Natural killer cell (primary cell): Measurements from ENCODE around the gene PACRG. TPM values are rescaled to one million over a fixed set of nuclear protein-coding genes. Genes with fewer than 3 reads are reported as not detected.

ENCODE experiments used
- ATAC-seq, 3 donors: fragments of 150-1000 bp in 2 of 3; fragments of 200-7000 bp in 1 of 3; cut with Tn5 transposase; 1 replicate in 1 of 3; 2 replicates in 2 of 3; pipeline ENCODE4 v1.10.0; 2021; ENCODE audit warnings: mild to moderate bottlenecking in 2 of 3, moderate library complexity in 2 of 3
- DNase-seq, 2 donors: peaks; one replicate each; pipeline versions ENCODE4 v3.0.0 to v3.0.0-alpha.2; 2013 to 2021; ENCODE audit warnings: mixed read lengths in 1 of 2
- H3K27ac ChIP-seq: one replicate; pipeline ENCODE4 v1.5.1; 2013; ENCODE audit warnings: mild to moderate bottlenecking, low read length
- H3K27me3 ChIP-seq: one replicate; pipeline ENCODE4 v1.6.1; 2013; ENCODE audit warnings: low read length; ENCODE audit not compliant: control insufficient read depth, insufficient read depth
- H3K36me3 ChIP-seq: one replicate; pipeline ENCODE4 v1.6.1; 2013; ENCODE audit warnings: low read length; ENCODE audit not compliant: control insufficient read depth, insufficient read depth
- H3K4me1 ChIP-seq: one replicate; pipeline ENCODE4 v1.6.1; 2013; ENCODE audit warnings: low read length; ENCODE audit not compliant: control insufficient read depth, insufficient read depth
- H3K4me3 ChIP-seq: one replicate; pipeline ENCODE4 v1.5.1; 2013; ENCODE audit warnings: low read length
- H3K9me3 ChIP-seq: one replicate; pipeline ENCODE4 v1.6.1; 2013; ENCODE audit warnings: low read length; ENCODE audit not compliant: control insufficient read depth, insufficient read depth
- H3K27ac Mint-ChIP-seq, 2 donors: one replicate each; pipeline ENCODE4 v1.8.0; 2022; ENCODE audit warnings: mild to moderate bottlenecking in 2 of 2, mixed read lengths in 2 of 2, moderate library complexity in 1 of 2
- H3K27me3 Mint-ChIP-seq, 2 donors: one replicate each; pipeline ENCODE4 v1.8.0; 2022; ENCODE audit warnings: low read depth in 2 of 2, mixed read lengths in 2 of 2
- H3K36me3 Mint-ChIP-seq: one replicate; pipeline ENCODE4 v1.8.0; 2022; ENCODE audit warnings: mixed read lengths
- H3K4me1 Mint-ChIP-seq, 2 donors: one replicate each; pipeline ENCODE4 v1.8.0; 2022; ENCODE audit warnings: mixed read lengths in 2 of 2
- H3K4me3 Mint-ChIP-seq: one replicate; pipeline ENCODE4 v1.8.0; 2022; ENCODE audit warnings: mild to moderate bottlenecking, moderate library complexity, mixed read lengths
- H3K9me3 Mint-ChIP-seq, 2 donors: one replicate each; pipeline ENCODE4 v1.8.0; 2022; ENCODE audit warnings: mixed read lengths in 2 of 2
- WGBS: methylation state at CpG from one replicate; pipeline ENCODE4 v1.1.7; 2013; ENCODE audit warnings: missing lambda C conversion rate; ENCODE audit not compliant: insufficient coverage; 5-methylcytosine and 5-hydroxymethylcytosine counted together
- intact Hi-C: fragments of 100-400 bp; cut with micrococcal nuclease; formaldehyde crosslinking; loops from one replicate; pipeline ENCODE4 v1.14.2; 2022
- total RNA-seq, 4 donors: library from RNA; stranded (reverse); fragments of 120-200 nt in 1 of 4; gene quantifications; one replicate each; pipeline versions ENCODE4 v1.2.3 to v1.2.4, GENCODE V29; 2013 to 2022
- TF ChIP-seq, protein P1 (sequence below): fragments of 200-600 bp; IDR thresholded peaks from one replicate; pipeline ENCODE4 v1.8.0; 2022; ENCODE audit warnings: antibody characterized with exemption

PACRG gene
- total RNA-seq, 3 donors from 2014 or later (not counting 1 experiment from before 2014, with no cell fraction given): 0.52 TPM; not detected in 2

- DNase-seq: no peak
- Histone ChIP-seq H3K9me3 (no peaks in the 10 kb centered on the region), H3K4me1 (no peaks in the 10 kb centered on the region), H3K27ac (no peak overlapping the region), H3K4me3 (no peak overlapping the region), H3K27me3 (no peaks in the 10 kb centered on the region), H3K36me3 (no peaks in the 10 kb centered on the region)
- Mint-ChIP-seq H3K27me3 (peaks cover 4 to 7% of the 10 kb centered on the region in 2 donors), H3K9me3 (peaks cover 0 to 2% of the 10 kb centered on the region in 2 donors), H3K36me3 (no peaks in the 10 kb centered on the region), H3K4me3 (no peak overlapping the region), H3K4me1 (no peaks in the 10 kb centered on the region), H3K27ac (no peak overlapping the region)
- TF ChIP-seq, protein P1, sequence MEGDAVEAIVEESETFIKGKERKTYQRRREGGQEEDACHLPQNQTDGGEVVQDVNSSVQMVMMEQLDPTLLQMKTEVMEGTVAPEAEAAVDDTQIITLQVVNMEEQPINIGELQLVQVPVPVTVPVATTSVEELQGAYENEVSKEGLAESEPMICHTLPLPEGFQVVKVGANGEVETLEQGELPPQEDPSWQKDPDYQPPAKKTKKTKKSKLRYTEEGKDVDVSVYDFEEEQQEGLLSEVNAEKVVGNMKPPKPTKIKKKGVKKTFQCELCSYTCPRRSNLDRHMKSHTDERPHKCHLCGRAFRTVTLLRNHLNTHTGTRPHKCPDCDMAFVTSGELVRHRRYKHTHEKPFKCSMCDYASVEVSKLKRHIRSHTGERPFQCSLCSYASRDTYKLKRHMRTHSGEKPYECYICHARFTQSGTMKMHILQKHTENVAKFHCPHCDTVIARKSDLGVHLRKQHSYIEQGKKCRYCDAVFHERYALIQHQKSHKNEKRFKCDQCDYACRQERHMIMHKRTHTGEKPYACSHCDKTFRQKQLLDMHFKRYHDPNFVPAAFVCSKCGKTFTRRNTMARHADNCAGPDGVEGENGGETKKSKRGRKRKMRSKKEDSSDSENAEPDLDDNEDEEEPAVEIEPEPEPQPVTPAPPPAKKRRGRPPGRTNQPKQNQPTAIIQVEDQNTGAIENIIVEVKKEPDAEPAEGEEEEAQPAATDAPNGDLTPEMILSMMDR: no peak
- 94% methylated on average over 2 of the region's 3 CpGs for WGBS
- intact Hi-C loops: no loop called here
- ATAC-seq: no peak
Observed at GRCh38 chr6:163166507-163166906, 438.7 kb downstream of the PACRG start.

- no peak overlapping the region for H3K27ac ChIP-seq
Observed at GRCh38 chr6:163169521-163169920, 441.7 kb downstream of the PACRG start.

GRCh38 chr6:163170294-163170883 lies 442.6 kb downstream of the PACRG start:
- peak in 1 of 2 donors; percentile 36 for DNase-seq
- WGBS: 87% methylated on average over 14 of the region's 14 CpGs

More at GRCh38 chr6:163169521-163169920, 441.7 kb downstream of the PACRG start:
- Mint-ChIP-seq H3K27me3 (peaks cover 4 to 7% of the 10 kb centered on the region in 2 donors), H3K27ac (no peak overlapping the region), H3K36me3 (no peaks in the 10 kb centered on the region), H3K4me3 (no peak overlapping the region), H3K9me3 (peaks cover 0 to 2% of the 10 kb centered on the region in 2 donors), H3K4me1 (no peaks in the 10 kb centered on the region)
- Histone ChIP-seq H3K27me3 (no peaks in the 10 kb centered on the region), H3K4me1 (no peaks in the 10 kb centered on the region), H3K4me3 (no peak overlapping the region), H3K36me3 (no peaks in the 10 kb centered on the region), H3K9me3 (no peaks in the 10 kb centered on the region)
- ATAC-seq (no peak), DNase-seq (no peak)
- intact Hi-C loops: no loop called here
- TF ChIP-seq, protein P1: no peak
- WGBS: 93% methylated on average over 11 of the region's 11 CpGs

More at GRCh38 chr6:163170294-163170883, 442.6 kb downstream of the PACRG start:
- TF ChIP-seq, protein P1: peak; percentile 74
- intact Hi-C loops: loop anchor here (2.0 kb wide), 1 partner anchor 786 kb away; no protein-coding TSS in a partner anchor
- Mint-ChIP-seq H3K4me1 (no peaks in the 10 kb centered on the region), H3K27ac (no peak overlapping the region), H3K4me3 (no peak overlapping the region), H3K9me3 (peaks cover 0 to 2% of the 10 kb centered on the region in 2 donors), H3K36me3 (no peaks in the 10 kb centered on the region), H3K27me3 (peaks cover 6 to 7% of the 10 kb centered on the region in 2 donors)
- Histone ChIP-seq H3K27ac (no peak overlapping the region), H3K4me1 (no peaks in the 10 kb centered on the region), H3K9me3 (no peaks in the 10 kb centered on the region), H3K36me3 (no peaks in the 10 kb centered on the region), H3K27me3 (no peaks in the 10 kb centered on the region), H3K4me3 (no peak overlapping the region)
- peak in 2 of 3 donors; percentile 67 to 68 for ATAC-seq
